IMR-90 (cell line): ENCODE results near the gene ARHGAP32. TPM values are rescaled to one million over a fixed set of nuclear protein-coding genes. Genes with fewer than 3 reads are reported as not detected.

Experiments
- ATAC-seq: fragments of 200-7000 bp; cut with Tn5 transposase; 2 replicates; pipeline ENCODE4 v1.9.1; 2020; ENCODE audit warnings: low read depth, mild to moderate bottlenecking, moderate library complexity
- BruUV-seq: library from RNA; stranded (reverse); fragments of 400-500 nt; replicated peaks from 2 replicates; lab custom pipeline; 2021; lab: Mats Ljungman, UMichigan
- CTCF ChIA-PET: fragments of 300-600 bp; formaldehyde crosslinking; extraction: SDS; loops from one replicate; lab custom pipeline; 2021; ENCODE audit warnings: antibody characterized with exemption; lab: Yijun Ruan, JAX
- POLR2A ChIA-PET: fragments of 300-600 bp; sonication (Branson Sonifier 250); formaldehyde crosslinking; loops from one replicate; lab custom pipeline; 2022; ENCODE audit warnings: antibody characterized with exemption; ENCODE audit not compliant: unreplicated experiment; lab: Charles Lee
- DNase-seq: peaks from one replicate; pipeline ENCODE4 v3.0.0; 2013
- H2AFZ ChIP-seq: replicated peaks from 2 replicates; pipeline ENCODE3; 2013; ENCODE audit warnings: low read length, mild to moderate bottlenecking; ENCODE audit not compliant: poor library complexity
- H2AK5ac ChIP-seq: 2 replicates; pipeline ENCODE4 v1.6.1; 2013; ENCODE audit warnings: low read depth, low read length, inconsistent platforms
- H2AK9ac ChIP-seq: replicated peaks from 2 replicates; pipeline ENCODE3; 2013; ENCODE audit warnings: mild to moderate bottlenecking, low read depth, low read length, moderate library complexity; ENCODE audit not compliant: poor library complexity
- H2BK120ac ChIP-seq: 2 replicates; pipeline ENCODE4 v1.6.1; 2013; ENCODE audit warnings: low read depth, low read length, inconsistent platforms
- H2BK15ac ChIP-seq: 3 replicates; pipeline ENCODE4 v1.6.1; 2013; ENCODE audit warnings: low read depth, low read length, inconsistent platforms
- H2BK20ac ChIP-seq: 2 replicates; pipeline ENCODE4 v1.6.1; 2013; ENCODE audit warnings: low read depth, mild to moderate bottlenecking, inconsistent platforms, low read length, moderate library complexity
- H2BK5ac ChIP-seq: 2 replicates; pipeline ENCODE4 v1.6.1; 2013; ENCODE audit warnings: mild to moderate bottlenecking, low read depth, low read length, inconsistent platforms; ENCODE audit not compliant: poor library complexity, severe bottlenecking
- H3K14ac ChIP-seq: replicated peaks from 2 replicates; pipeline ENCODE4 v1.6.1; 2013; ENCODE audit warnings: low read depth, low read length, inconsistent platforms
- H3K18ac ChIP-seq: 2 replicates; pipeline ENCODE4 v1.6.1; 2013; ENCODE audit warnings: low read depth, low read length, control low read depth
- H3K23ac ChIP-seq: 2 replicates; pipeline ENCODE4 v1.6.1; 2013; ENCODE audit warnings: low read depth, low read length, inconsistent platforms
- H3K27ac ChIP-seq: 2 replicates; pipeline ENCODE4 v1.5.1; 2013; ENCODE audit warnings: mild to moderate bottlenecking, control low read depth, low read length; ENCODE audit not compliant: insufficient read depth
- H3K27me3 ChIP-seq: 2 replicates; pipeline ENCODE4 v1.6.1; 2013; ENCODE audit warnings: low read length; ENCODE audit not compliant: control insufficient read depth, insufficient read depth
- H3K36me3 ChIP-seq: 2 replicates; pipeline ENCODE4 v1.6.1; 2013; ENCODE audit warnings: low read length, mixed read lengths; ENCODE audit not compliant: control insufficient read depth, insufficient read depth
- H3K4ac ChIP-seq: 2 replicates; pipeline ENCODE4 v1.6.1; 2013; ENCODE audit warnings: low read depth, low read length, inconsistent platforms
- H3K4me1 ChIP-seq: 2 replicates; pipeline ENCODE4 v1.6.1; 2013; ENCODE audit warnings: low read length, mixed read lengths; ENCODE audit not compliant: control insufficient read depth, insufficient read depth
- H3K4me2 ChIP-seq: 2 replicates; pipeline ENCODE4 v1.6.1; 2013; ENCODE audit warnings: low read depth, mild to moderate bottlenecking, control low read depth, low read length, moderate library complexity
- H3K4me3 ChIP-seq: 2 replicates; pipeline ENCODE4 v1.5.1; 2013; ENCODE audit warnings: low read depth, mild to moderate bottlenecking, control low read depth, low read length, moderate library complexity; ENCODE audit not compliant: insufficient read depth
- H3K56ac ChIP-seq: 2 replicates; pipeline ENCODE4 v1.6.1; 2013; ENCODE audit warnings: low read length, inconsistent platforms; ENCODE audit not compliant: insufficient read depth; ENCODE audit errors: extremely low read depth
- H3K79me1 ChIP-seq, 2 experiments: 2 replicates each; pipeline ENCODE4 v1.6.1; 2013; ENCODE audit warnings: low read length in 2 of 2, inconsistent platforms in 1 of 2, low read depth in 1 of 2
- H3K9ac ChIP-seq: 2 replicates; pipeline ENCODE4 v1.6.1; 2013; ENCODE audit warnings: low read depth, low read length, control low read depth
- H3K9me1 ChIP-seq: 2 replicates; pipeline ENCODE4 v1.6.1; 2013; ENCODE audit warnings: low read length, inconsistent platforms; ENCODE audit not compliant: insufficient read depth
- H3K9me3 ChIP-seq: 2 replicates; pipeline ENCODE4 v1.6.1; 2013; ENCODE audit warnings: low read length; ENCODE audit not compliant: control insufficient read depth, insufficient read depth
- H4K20me1 ChIP-seq: 2 replicates; pipeline ENCODE4 v1.6.1; 2013; ENCODE audit warnings: low read length, inconsistent platforms; ENCODE audit not compliant: insufficient read depth
- H4K5ac ChIP-seq: 2 replicates; pipeline ENCODE4 v1.6.1; 2013; ENCODE audit warnings: mild to moderate bottlenecking, low read depth, low read length, control low read depth
- H4K8ac ChIP-seq, 2 experiments: 2 replicates each; pipeline ENCODE4 v1.6.1; 2013; ENCODE audit warnings: low read depth in 2 of 2, low read length in 2 of 2, control low read depth in 1 of 2, inconsistent platforms in 1 of 2
- H4K91ac ChIP-seq: 2 replicates; pipeline ENCODE4 v1.6.1; 2013; ENCODE audit warnings: low read depth, low read length, inconsistent platforms; ENCODE audit not compliant: insufficient read depth
- BHLHE40 ChIP-seq: fragments of 150-350 bp; IDR thresholded peaks from 2 replicates; pipeline ENCODE4 v1.6.1; 2016; ENCODE audit warnings: mild to moderate bottlenecking, low read depth, low read length
- FOS ChIP-seq: fragments of 150-350 bp; IDR thresholded peaks from 2 replicates; pipeline ENCODE4 v1.6.1; 2016; ENCODE audit warnings: low read depth, low read length
- MAFK ChIP-seq: IDR thresholded peaks from 2 replicates; pipeline ENCODE4 v1.6.1; 2012; ENCODE audit warnings: low read depth, low read length, improper control_type of control experiment
- MAZ ChIP-seq: IDR thresholded peaks from 2 replicates; pipeline ENCODE4 v1.6.1; 2012; ENCODE audit warnings: low read depth, mild to moderate bottlenecking, low read length, improper control_type of control experiment, moderate library complexity, borderline replicate concordance
- MXI1 ChIP-seq: IDR thresholded peaks from 2 replicates; pipeline ENCODE4 v1.6.1; 2012; ENCODE audit warnings: low read depth, mild to moderate bottlenecking, low read length, moderate library complexity, borderline replicate concordance
- NFE2L2 ChIP-seq: fragments of 150-350 bp; IDR thresholded peaks from 2 replicates; pipeline ENCODE4 v1.6.1; 2016; ENCODE audit warnings: low read depth, mild to moderate bottlenecking, low read length
- RAD21 ChIP-seq: IDR thresholded peaks from 2 replicates; pipeline ENCODE4 v1.6.1; 2012; ENCODE audit warnings: low read length, improper control_type of control experiment
- RCOR1 ChIP-seq: IDR thresholded peaks from 2 replicates; pipeline ENCODE4 v1.6.1; 2012; ENCODE audit warnings: mild to moderate bottlenecking, low read length, improper control_type of control experiment; ENCODE audit not compliant: insufficient replicate concordance
- SMC3 ChIP-seq: fragments of 150-350 bp; IDR thresholded peaks from 2 replicates; pipeline ENCODE4 v1.6.1; 2016; ENCODE audit warnings: low read depth, mild to moderate bottlenecking, antibody characterized with exemption, low read length, moderate library complexity
- WGBS, 2 experiments: methylation state at CpG; one replicate each; pipeline versions ENCODE4 v1.1.5 to v1.1.7; 2013; ENCODE audit warnings: missing lambda C conversion rate in 2 of 2; ENCODE audit not compliant: insufficient read length in 1 of 2; ENCODE audit errors: extremely low coverage in 2 of 2; 5-methylcytosine and 5-hydroxymethylcytosine counted together
- dilution Hi-C: fragments of 300-500 bp; cut with HindIII; formaldehyde crosslinking; loops from one replicate; pipeline ENCODE4 v1.14.3; 2018; ENCODE audit warnings: low sequenced_read_pairs; ENCODE audit not compliant: unreplicated experiment
- in situ Hi-C: fragments of 300-500 bp; cut with MboI; formaldehyde crosslinking; loops from 3 replicates; pipeline ENCODE4 v1.14.3; 2019; ENCODE audit warnings: low sequenced_read_pairs, inconsistent platforms, mixed read lengths
- intact Hi-C: fragments of 100-400 bp; cut with micrococcal nuclease; formaldehyde crosslinking; loops from 2 replicates; pipeline ENCODE4 v1.10.0; 2022
- polyA plus RNA-seq, 3 experiments: library from polyadenylated mRNA; depleted of rRNA; stranded (reverse); fragments of >200 nt; gene quantifications; 2 replicates each; pipeline ENCODE4 v1.2.3, GENCODE V29; 2012; ENCODE audit warnings: low replicate concordance in 1 of 3
- total RNA-seq: library from RNA; depleted of rRNA; stranded (reverse); fragments of >200 nt; gene quantifications from 2 replicates; pipeline ENCODE4 v1.2.3, GENCODE V29; 2012
- TF ChIP-seq, protein P1 (sequence below): conservative IDR thresholded peaks from 2 replicates; pipeline ENCODE4 v1.5.1; 2012; ENCODE audit warnings: mild to moderate bottlenecking, low read depth, low read length, improper control_type of control experiment
- TF ChIP-seq, protein P2 (sequence below): fragments of 150-350 bp; IDR thresholded peaks from 2 replicates; pipeline ENCODE4 v1.6.1; 2017; ENCODE audit warnings: mild to moderate bottlenecking, antibody characterized with exemption, low read length, low read depth

The ARHGAP32 gene
- total and polyA plus RNA-seq, 2 of the 4 experiments (the other 2 are of a cell fraction), result 4.1 to 8.4 TPM

DNA sequence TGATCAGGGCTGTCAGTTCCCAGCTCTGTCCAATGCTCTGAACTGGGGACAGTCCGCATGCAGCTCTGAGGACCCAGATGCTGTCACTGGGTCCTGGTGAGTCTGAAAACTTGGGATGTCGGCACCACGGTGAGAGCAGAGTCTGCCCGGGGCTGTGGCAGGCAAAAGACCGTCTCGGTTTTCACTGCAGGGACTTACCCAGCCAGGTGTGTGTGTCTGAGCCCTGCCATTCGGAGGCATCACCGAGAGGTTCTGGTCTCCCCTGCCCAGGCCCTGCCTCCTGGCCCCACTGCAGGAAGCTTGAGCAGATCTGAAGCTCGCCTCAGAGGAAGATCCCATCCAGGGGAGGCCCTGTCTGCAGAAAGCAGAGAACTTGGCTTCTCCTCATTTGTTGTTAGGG lies 254.6 kb downstream of the ARHGAP32 start:
- H3K4me3 ChIP-seq, result no peak overlapping the region
- no peaks in the 10 kb centered on the region for H3K9me3 ChIP-seq
- no peak for ATAC-seq
- dilution Hi-C loops, result no loop called here
- H2BK120ac ChIP-seq, result no peak overlapping the region
- H3K27me3 ChIP-seq, result peaks cover 40% of the 10 kb centered on the region
- H3K23ac ChIP-seq, result no peak overlapping the region
- no peaks in the 10 kb centered on the region; the same call in 1 of the 2 replicates for H3K4me1 ChIP-seq
- H3K4ac ChIP-seq, result no peak overlapping the region
- no peak overlapping the region for H2AK9ac ChIP-seq
- TF ChIP-seq NFE2L2, result no peak
- TF ChIP-seq, protein P1, sequence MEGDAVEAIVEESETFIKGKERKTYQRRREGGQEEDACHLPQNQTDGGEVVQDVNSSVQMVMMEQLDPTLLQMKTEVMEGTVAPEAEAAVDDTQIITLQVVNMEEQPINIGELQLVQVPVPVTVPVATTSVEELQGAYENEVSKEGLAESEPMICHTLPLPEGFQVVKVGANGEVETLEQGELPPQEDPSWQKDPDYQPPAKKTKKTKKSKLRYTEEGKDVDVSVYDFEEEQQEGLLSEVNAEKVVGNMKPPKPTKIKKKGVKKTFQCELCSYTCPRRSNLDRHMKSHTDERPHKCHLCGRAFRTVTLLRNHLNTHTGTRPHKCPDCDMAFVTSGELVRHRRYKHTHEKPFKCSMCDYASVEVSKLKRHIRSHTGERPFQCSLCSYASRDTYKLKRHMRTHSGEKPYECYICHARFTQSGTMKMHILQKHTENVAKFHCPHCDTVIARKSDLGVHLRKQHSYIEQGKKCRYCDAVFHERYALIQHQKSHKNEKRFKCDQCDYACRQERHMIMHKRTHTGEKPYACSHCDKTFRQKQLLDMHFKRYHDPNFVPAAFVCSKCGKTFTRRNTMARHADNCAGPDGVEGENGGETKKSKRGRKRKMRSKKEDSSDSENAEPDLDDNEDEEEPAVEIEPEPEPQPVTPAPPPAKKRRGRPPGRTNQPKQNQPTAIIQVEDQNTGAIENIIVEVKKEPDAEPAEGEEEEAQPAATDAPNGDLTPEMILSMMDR, result no peak
- TF ChIP-seq SMC3, result no peak
- no peak for TF ChIP-seq MAFK
- no peak for TF ChIP-seq MAZ
- no peak for TF ChIP-seq BHLHE40
- TF ChIP-seq FOS, result no peak
- TF ChIP-seq RCOR1, result no peak
- no peak for TF ChIP-seq MXI1
- TF ChIP-seq RAD21, result no peak
- TF ChIP-seq, protein P2, sequence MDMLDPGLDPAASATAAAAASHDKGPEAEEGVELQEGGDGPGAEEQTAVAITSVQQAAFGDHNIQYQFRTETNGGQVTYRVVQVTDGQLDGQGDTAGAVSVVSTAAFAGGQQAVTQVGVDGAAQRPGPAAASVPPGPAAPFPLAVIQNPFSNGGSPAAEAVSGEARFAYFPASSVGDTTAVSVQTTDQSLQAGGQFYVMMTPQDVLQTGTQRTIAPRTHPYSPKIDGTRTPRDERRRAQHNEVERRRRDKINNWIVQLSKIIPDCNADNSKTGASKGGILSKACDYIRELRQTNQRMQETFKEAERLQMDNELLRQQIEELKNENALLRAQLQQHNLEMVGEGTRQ, result no peak
- H3K27ac ChIP-seq, result no peak overlapping the region
- in situ Hi-C loops, result no loop called here
- no peak overlapping the region for H2BK5ac ChIP-seq
- no peaks in the 10 kb centered on the region for H3K79me1 ChIP-seq
- no peak overlapping the region for H3K9ac ChIP-seq
- no peak overlapping the region for H3K56ac ChIP-seq
- CTCF ChIA-PET, result interaction anchor here (1.0 kb wide), 1 partner anchor 19 kb away, joined by 3 read pairs; no protein-coding TSS in a partner anchor
- no peak overlapping the region for H2AK5ac ChIP-seq
- 96% methylated on average over 4 of the region's 9 CpGs; no CpG with 5 or more reads in 1 of the 2 experiments for WGBS, 2 experiments
- H3K14ac ChIP-seq, result no peak overlapping the region
- H4K5ac ChIP-seq, result no peak overlapping the region
- no peak overlapping the region for H2BK15ac ChIP-seq
- no peak overlapping the region for H3K18ac ChIP-seq
- no peak overlapping the region for H4K91ac ChIP-seq
- H3K4me2 ChIP-seq, result no peak overlapping the region
- POLR2A ChIA-PET, result no interaction called here
- no peaks in the 10 kb centered on the region for H3K9me1 ChIP-seq
- intact Hi-C loops, result no loop called here
- H2BK20ac ChIP-seq, result no peak overlapping the region
- no peak overlapping the region for H2AFZ ChIP-seq
- no peak for DNase-seq
- BruUV-seq, result no TSS peak
- no peak overlapping the region for H4K8ac ChIP-seq
- H3K36me3 ChIP-seq, result no peaks in the 10 kb centered on the region
- no peaks in the 10 kb centered on the region for H4K20me1 ChIP-seq
